ENCODE measurements around the gene EGFR.

The EGFR gene

GRCh38 chr7:55046582-55047342, 27.9 kb downstream of the EGFR start:
- in situ Hi-C loops (cut with MboI; ENCODE audit: low sequenced_read_pairs, unreplicated experiment) = no loop called here
- no peak for DNase-seq (ENCODE audit: low spot score)
- no peak for TF ChIP-seq CTCF (IDR thresholded peaks at IDR 0.05; ENCODE audit: borderline replicate concordance, control extremely low read depth, extremely low read depth, insufficient read depth, missing control alignments)

GRCh38 chr7:55048221-55048859, 29.5 kb downstream of the EGFR start:
- in situ Hi-C loops (cut with MboI; ENCODE audit: low sequenced_read_pairs, unreplicated experiment) = no loop called here

GRCh38 chr7:55050281-55050680, 31.5 kb downstream of the EGFR start:
- in situ Hi-C loops (cut with MboI; ENCODE audit: low sequenced_read_pairs, unreplicated experiment) = no loop called here
- DNase-seq (ENCODE audit: low spot score) = no peak
- no peak for TF ChIP-seq CTCF (IDR thresholded peaks at IDR 0.05; ENCODE audit: borderline replicate concordance, control extremely low read depth, extremely low read depth, insufficient read depth, missing control alignments)

More at GRCh38 chr7:55048221-55048859, 29.5 kb downstream of the EGFR start:
- TF ChIP-seq CTCF (IDR thresholded peaks at IDR 0.05; ENCODE audit: borderline replicate concordance, control extremely low read depth, extremely low read depth, insufficient read depth, missing control alignments) = no peak
- DNase-seq (ENCODE audit: low spot score) = no peak

GRCh38 chr7:55052081-55052480, 33.3 kb downstream of the EGFR start:
- no peak for TF ChIP-seq CTCF (IDR thresholded peaks at IDR 0.05; ENCODE audit: borderline replicate concordance, control extremely low read depth, extremely low read depth, insufficient read depth, missing control alignments)
- DNase-seq (ENCODE audit: low spot score) = no peak
- in situ Hi-C loops (cut with MboI; ENCODE audit: low sequenced_read_pairs, unreplicated experiment) = no loop called here

GRCh38 chr7:55052741-55053427, 34.1 kb downstream of the EGFR start:
- no peak for TF ChIP-seq CTCF (IDR thresholded peaks at IDR 0.05; ENCODE audit: borderline replicate concordance, control extremely low read depth, extremely low read depth, insufficient read depth, missing control alignments)

GRCh38 chr7:55053651-55054571, 35.1 kb downstream of the EGFR start:
- no peak for TF ChIP-seq CTCF (IDR thresholded peaks at IDR 0.05; ENCODE audit: borderline replicate concordance, control extremely low read depth, extremely low read depth, insufficient read depth, missing control alignments)
- no peak for DNase-seq (ENCODE audit: low spot score)
- in situ Hi-C loops (cut with MboI; ENCODE audit: low sequenced_read_pairs, unreplicated experiment) = no loop called here

More at GRCh38 chr7:55052741-55053427, 34.1 kb downstream of the EGFR start:
- in situ Hi-C loops (cut with MboI; ENCODE audit: low sequenced_read_pairs, unreplicated experiment) = no loop called here
- DNase-seq (ENCODE audit: low spot score) = no peak

Measured in GM13976 (cell line).